Endothelial cell of umbilical vein (primary cell): ENCODE results near the gene NEDD4L. TPM values are rescaled to one million over a fixed set of nuclear protein-coding genes. Genes with fewer than 3 reads are reported as not detected.

ENCODE experiments used
- BruUV-seq: library from RNA; stranded (reverse); fragments of 400-500 nt; replicated peaks from 2 replicates; lab custom pipeline; 2021; lab: Mats Ljungman, UMichigan
- CTCF ChIA-PET: fragments of 300-600, 350-600 bp; sonication (Branson Sonifier 250); formaldehyde crosslinking; loops from one replicate; lab custom pipeline; 2021; ENCODE audit warnings: antibody characterized with exemption, inconsistent platforms; lab: Charles Lee
- POLR2A ChIA-PET: fragments of 300-600, 350-600 bp; sonication (Branson Sonifier 250); formaldehyde crosslinking; loops from one replicate; lab custom pipeline; 2021; ENCODE audit warnings: antibody characterized with exemption, inconsistent platforms; lab: Charles Lee
- DNase-seq: peaks from one replicate; pipeline ENCODE4 v3.0.0-alpha.2; 2011; ENCODE audit warnings: low read depth, low spot score
- FAIRE-seq: peaks from 2 replicates; lab custom pipeline; 2011; peaks lifted over from hg19 to GRCh38; lab: Jason Lieb, UNC
- H2AFZ ChIP-seq: 2 replicates; pipeline ENCODE4 v1.6.0; 2012; ENCODE audit warnings: low read depth, low read length, control low read depth, inconsistent platforms
- H3K27ac ChIP-seq: 2 replicates; pipeline ENCODE4 v1.5.1; 2011; ENCODE audit warnings: low read depth, mild to moderate bottlenecking, control low read depth, low read length, moderate library complexity; ENCODE audit not compliant: insufficient read depth
- H3K27me3 ChIP-seq, 2 experiments: 2 replicates each; pipeline versions ENCODE4 v1.6.0 to v1.6.1; 2011; ENCODE audit warnings: low read length in 2 of 2, mixed read lengths in 1 of 2; ENCODE audit not compliant: control insufficient read depth in 2 of 2, insufficient read depth in 2 of 2
- H3K36me3 ChIP-seq, 2 experiments: 2 replicates in 1 of 2; 3 replicates in 1 of 2; pipeline ENCODE4 v1.5.1; 2011; ENCODE audit warnings: low read length in 2 of 2, mild to moderate bottlenecking in 1 of 2, moderate library complexity in 1 of 2; ENCODE audit not compliant: control insufficient read depth in 2 of 2, insufficient read depth in 2 of 2; ENCODE audit errors: extremely low read depth in 1 of 2
- H3K4me1 ChIP-seq: 3 replicates; pipeline ENCODE4 v1.5.1; 2011; ENCODE audit warnings: mild to moderate bottlenecking, low read length; ENCODE audit not compliant: control insufficient read depth, insufficient read depth; ENCODE audit errors: extremely low read depth
- H3K4me2 ChIP-seq: 2 replicates; pipeline ENCODE4 v1.6.1; 2011; ENCODE audit warnings: low read length, control low read depth, mixed read lengths; ENCODE audit not compliant: insufficient read depth
- H3K4me3 ChIP-seq, 3 experiments: fragments of 200-600 bp in 1 of 3; sonication (generic), shearing (Covaris generic) in 1 of 3; replicated peaks in 1 of 3; 2 replicates each; pipeline ENCODE4 v1.5.1; 2011 to 2016; ENCODE audit warnings: control low read depth in 3 of 3, low read length in 3 of 3, mild to moderate bottlenecking in 2 of 3, inconsistent platforms in 1 of 3, low read depth in 1 of 3, moderate library complexity in 1 of 3; ENCODE audit not compliant: insufficient read depth in 1 of 3
- H3K79me2 ChIP-seq: 2 replicates; pipeline ENCODE4 v1.6.0; 2012; ENCODE audit warnings: low read length, inconsistent platforms; ENCODE audit not compliant: control insufficient read depth, insufficient read depth
- H3K9ac ChIP-seq: replicated peaks from 2 replicates; pipeline ENCODE3; 2011; ENCODE audit warnings: low read length, control low read depth; ENCODE audit not compliant: insufficient read depth; ENCODE audit errors: extremely low read depth
- H3K9me1 ChIP-seq: replicated peaks from 3 replicates; pipeline ENCODE4 v1.6.0; 2011; ENCODE audit warnings: mild to moderate bottlenecking, low read length; ENCODE audit not compliant: control insufficient read depth, insufficient read depth; ENCODE audit errors: extremely low read depth
- H3K9me3 ChIP-seq: replicated peaks from 2 replicates; pipeline ENCODE4 v1.5.1; 2012; ENCODE audit warnings: low read length, inconsistent platforms; ENCODE audit not compliant: control insufficient read depth, insufficient read depth
- H4K20me1 ChIP-seq: replicated peaks from 2 replicates; pipeline ENCODE3; 2011; ENCODE audit warnings: mild to moderate bottlenecking, low read length; ENCODE audit not compliant: control insufficient read depth, insufficient read depth; ENCODE audit errors: extremely low read depth
- CTCF ChIP-seq, 2 donors: IDR thresholded peaks; 1 replicate in 1 of 2; 2 replicates in 1 of 2; pipeline ENCODE4 v1.5.1; 2011; ENCODE audit warnings: low read length in 2 of 2, mild to moderate bottlenecking in 2 of 2, moderate library complexity in 2 of 2, control low read depth in 1 of 2, inconsistent platforms in 1 of 2, low read depth in 1 of 2; ENCODE audit not compliant: insufficient read depth in 1 of 2; ENCODE audit errors: extremely low read depth in 1 of 2
- EZH2 ChIP-seq: IDR thresholded peaks from 2 replicates; pipeline ENCODE4 v1.6.1; 2012; ENCODE audit warnings: borderline replicate concordance, low read depth, mild to moderate bottlenecking, moderate library complexity, low read length, inconsistent platforms; ENCODE audit not compliant: severe bottlenecking
- FOS ChIP-seq: IDR thresholded peaks from 2 replicates; pipeline ENCODE4 v1.6.1; 2011; ENCODE audit warnings: mild to moderate bottlenecking, low read length, moderate library complexity, borderline replicate concordance; ENCODE audit not compliant: insufficient read depth
- GATA2 ChIP-seq: IDR thresholded peaks from 2 replicates; pipeline ENCODE4 v1.7.0; 2011; ENCODE audit warnings: low read depth, mild to moderate bottlenecking, moderate library complexity, mixed read lengths, low read length; ENCODE audit not compliant: insufficient read length, insufficient read depth
- JUN ChIP-seq: IDR thresholded peaks from 2 replicates; pipeline ENCODE4 v1.6.1; 2011; ENCODE audit warnings: borderline replicate concordance, low read depth; ENCODE audit not compliant: insufficient read length, insufficient read depth
- MAX ChIP-seq: IDR thresholded peaks from 2 replicates; pipeline ENCODE4 v1.6.1; 2011; ENCODE audit not compliant: insufficient read depth, insufficient read length
- MYC ChIP-seq: IDR thresholded peaks from one replicate; pipeline ENCODE4 v1.6.1; 2011; ENCODE audit warnings: mild to moderate bottlenecking, low read depth, low read length
- POLR2A ChIP-seq: IDR thresholded peaks from 2 replicates; pipeline ENCODE4 v1.6.1; 2012; ENCODE audit warnings: low read depth, mild to moderate bottlenecking, control low read depth, low read length
- POLR2AphosphoS5 ChIP-seq: IDR thresholded peaks from 2 replicates; pipeline ENCODE4 v1.6.1; 2012; ENCODE audit warnings: low read depth, mild to moderate bottlenecking, control low read depth, low read length, moderate library complexity; ENCODE audit not compliant: insufficient read depth
- dilution Hi-C: fragments of 300-500 bp; cut with MboI; formaldehyde crosslinking; loops from one replicate; pipeline ENCODE4 v1.15.0; 2019; ENCODE audit warnings: low sequenced_read_pairs; ENCODE audit not compliant: extremely low pct_ligation_motif_present
- intact Hi-C: fragments of 100-400 bp; cut with micrococcal nuclease; formaldehyde crosslinking; loops from one replicate; pipeline ENCODE4 v1.10.0; 2022
- polyA plus RNA-seq, 4 experiments: library from polyadenylated mRNA; depleted of rRNA in 3 of 4; stranded (reverse) in 3 of 4; unstranded in 1 of 4; fragments of >200 nt; gene quantifications; 2 replicates each; pipeline versions ENCODE4 v1.2.1 to v1.2.3, GENCODE V29; 2011 to 2012; ENCODE audit warnings: missing spikeins in 1 of 4
- total RNA-seq: library from RNA; stranded (reverse); gene quantifications from 2 replicates; pipeline ENCODE4 v1.2.3, GENCODE V29; 2021

Gene NEDD4L
- total and polyA plus RNA-seq, 2 donors (not counting 3 experiments of a cell fraction or from before 2014, with no cell fraction given) = 20.5 to 78.9 TPM

DNA sequence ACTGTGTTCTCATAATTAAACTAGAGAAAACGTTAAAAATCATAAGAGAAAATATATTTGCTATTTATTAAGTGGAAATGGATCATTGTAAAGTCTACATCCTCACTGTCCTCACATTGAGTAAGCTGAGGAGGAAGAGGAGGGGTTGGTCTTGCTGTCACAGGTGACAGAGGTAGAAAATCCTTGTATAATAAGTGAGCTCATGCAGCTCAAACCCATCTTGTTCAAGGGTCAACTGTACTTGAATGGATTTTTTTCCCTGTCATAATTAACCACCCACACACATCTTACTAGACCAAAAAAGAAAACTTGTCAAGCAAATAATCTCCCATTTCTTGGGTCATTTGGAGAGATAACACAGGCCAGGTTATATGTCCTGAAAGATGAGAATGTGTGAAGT, 231.2 kb downstream of the NEDD4L start:
- DNase-seq (no peak), FAIRE-seq (no peak)
- H3K36me3 ChIP-seq = no peaks in the 10 kb centered on the region
- BruUV-seq = no TSS peak
- H3K79me2 ChIP-seq = no peaks in the 10 kb centered on the region
- dilution Hi-C loops (no loop called here), intact Hi-C loops (loop anchor here (2.0 kb wide), 1 partner anchor 14 kb away; no protein-coding TSS in a partner anchor)
- no peak for TF ChIP-seq CTCF (IDR thresholded peaks at IDR 0.05; ENCODE audit: extremely low read depth in 1 of 2, insufficient read depth in 1 of 2, low read depth in 1 of 2, low read length in 2 of 2)
- no peak for TF ChIP-seq POLR2AphosphoS5
- no peak for TF ChIP-seq MAX
- TF ChIP-seq MYC = no peak
- TF ChIP-seq POLR2A = no peak
- no peak for TF ChIP-seq FOS
- no peak for TF ChIP-seq JUN
- no peak for TF ChIP-seq EZH2
- no peak for TF ChIP-seq GATA2
- H3K4me3 ChIP-seq = no peak overlapping the region
- ChIA-PET CTCF (no interaction called here), POLR2A (no interaction called here)
- no peak overlapping the region for H2AFZ ChIP-seq
- H4K20me1 ChIP-seq = no peaks in the 10 kb centered on the region
- H3K4me1 ChIP-seq = peaks cover 11% of the 10 kb centered on the region
- H3K9me3 ChIP-seq = no peaks in the 10 kb centered on the region
- no peak overlapping the region for H3K9ac ChIP-seq
- no peaks in the 10 kb centered on the region for H3K9me1 ChIP-seq
- no peak overlapping the region for H3K4me2 ChIP-seq
- no peak overlapping the region for H3K27ac ChIP-seq
- H3K27me3 ChIP-seq = no peaks in the 10 kb centered on the region
